NCI-H2196 treated with DMSO at 0.1 percent for 48 hours (cell line): ENCODE measurements around the gene HDAC3.

Experiments used
- DNase-seq: peaks from one replicate; lab custom pipeline; 2025; ENCODE audit not compliant: unreplicated experiment; lab: John Stamatoyannopoulos, UW

The HDAC3 gene

DNA sequence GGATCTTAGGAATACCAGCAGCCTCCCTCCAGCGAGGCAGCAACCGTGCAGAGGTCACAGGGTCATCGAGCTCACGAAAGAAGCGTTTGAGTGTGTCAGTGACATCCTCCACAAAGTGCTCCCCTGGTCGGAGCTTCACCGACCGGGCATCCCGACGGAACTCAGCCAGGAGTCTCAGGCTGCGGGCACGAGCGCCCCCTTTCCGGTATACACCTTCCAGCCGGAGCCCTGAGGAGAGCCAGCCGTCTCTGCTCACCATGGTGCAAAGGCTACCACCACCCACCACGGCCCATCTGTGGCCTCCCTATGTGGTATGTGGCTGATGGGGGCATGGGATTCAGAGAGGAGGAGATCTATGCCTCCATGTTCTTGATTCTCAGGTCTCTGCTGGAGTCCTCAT, 25.4 kb upstream of the HDAC3 start:
- no peak for DNase-seq

DNA sequence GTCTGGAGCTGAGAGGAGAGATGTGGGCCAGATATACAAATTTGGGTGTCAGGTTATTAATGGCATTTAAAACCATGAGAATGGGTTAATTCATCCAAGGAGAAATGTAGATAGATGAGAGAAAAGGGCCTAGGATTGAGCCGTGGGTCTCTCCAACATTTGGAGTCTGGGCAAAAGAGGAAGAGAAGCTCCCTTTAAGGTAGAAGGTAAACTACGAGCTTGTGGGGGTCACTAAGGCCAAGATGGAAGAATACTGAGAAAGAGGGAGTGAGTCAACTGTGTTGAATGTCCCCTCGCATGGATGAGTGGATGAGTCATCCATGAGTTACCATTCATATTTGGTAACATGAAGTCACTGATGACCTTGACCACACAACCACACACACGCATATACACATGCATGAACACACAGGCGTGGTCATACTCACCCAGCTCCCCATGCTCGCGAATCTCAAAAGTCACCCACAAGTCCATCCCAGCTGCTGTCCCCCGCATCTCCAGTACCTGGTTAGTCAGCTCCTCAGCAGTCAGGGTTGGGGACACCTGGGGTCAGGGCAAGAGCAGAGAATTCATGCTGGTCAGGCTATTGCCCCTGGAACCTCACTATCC, 21.4 kb upstream of the HDAC3 start:
- no peak for DNase-seq

DNA sequence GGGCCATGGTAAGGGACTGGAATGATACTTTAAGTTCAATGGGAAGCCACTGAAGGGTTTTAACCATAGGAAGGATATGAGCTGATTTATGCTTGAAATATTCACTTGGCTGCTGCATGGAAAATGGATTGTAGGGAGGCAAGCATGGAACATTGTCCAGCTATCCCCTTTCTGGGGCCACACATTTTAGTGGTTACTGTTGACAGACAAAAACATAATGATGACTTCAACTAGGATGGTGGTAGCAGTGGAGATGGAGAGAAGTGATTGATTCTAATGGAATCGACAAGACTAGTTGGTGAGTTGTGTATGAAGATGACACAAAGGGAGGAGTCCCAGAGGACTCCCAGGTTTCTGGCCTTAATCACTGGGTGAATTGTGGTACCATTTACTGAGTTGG, 20.8 kb upstream of the HDAC3 start:
- DNase-seq = no peak

GRCh38 chr5:141656396-141656795, 19.7 kb upstream of the HDAC3 start:
- no peak for DNase-seq

GRCh38 chr5:141655020-141655419, 18.4 kb upstream of the HDAC3 start:
- no peak for DNase-seq

DNA sequence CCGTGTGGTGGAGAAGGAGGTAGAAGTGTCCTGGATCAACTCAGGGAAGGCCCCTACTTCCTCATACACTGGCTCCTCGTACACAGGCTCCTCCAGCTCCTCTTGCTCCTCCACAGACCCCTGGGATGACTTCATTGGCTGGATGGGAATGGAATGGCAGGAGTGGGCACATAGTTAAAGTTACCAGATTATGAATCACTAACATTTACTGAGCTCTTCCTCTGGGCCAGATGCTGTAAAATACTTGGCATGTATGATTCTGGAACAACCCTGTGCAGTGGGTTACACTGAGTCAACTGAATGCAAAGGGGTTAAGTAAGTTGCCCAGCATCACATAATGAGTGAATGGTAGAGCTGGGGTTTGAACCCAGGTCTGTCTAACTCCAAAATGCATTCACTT, 17.6 kb upstream of the HDAC3 start:
- no peak for DNase-seq

- no peak for DNase-seq
Measured at GRCh38 chr5:141651728-141652105, 15.1 kb upstream of the HDAC3 start.

- DNase-seq = peak; percentile 73
Measured at GRCh38 chr5:141650851-141651727, 14.4 kb upstream of the HDAC3 start, which contains the start of gene FCHSD1. FCHSD1 (minus strand) TSS chr5:141651418; CDS start chr5:141651368, 50 bp downstream.

DNA sequence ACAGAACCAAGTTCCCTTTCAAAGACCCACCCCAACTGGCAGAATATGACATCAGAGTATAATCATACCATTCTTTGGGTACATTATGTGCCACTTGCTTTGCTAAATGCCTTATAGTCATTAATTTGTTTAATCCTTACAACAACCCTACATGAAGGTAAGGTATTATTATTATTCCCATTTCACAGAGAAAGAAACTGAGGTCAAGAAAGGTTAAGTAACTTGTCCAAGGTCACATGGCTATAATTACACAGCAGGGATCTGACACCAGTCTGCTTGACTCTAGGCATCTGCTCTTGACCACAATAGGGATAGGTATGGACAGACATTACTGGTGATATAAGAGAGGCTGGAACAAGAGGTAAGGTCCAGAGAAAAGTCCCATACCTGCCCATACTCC, 13.3 kb upstream of the HDAC3 start:
- no peak for DNase-seq

GRCh38 chr5:141649056-141649688, 12.5 kb upstream of the HDAC3 start:
- DNase-seq = no peak

DNA sequence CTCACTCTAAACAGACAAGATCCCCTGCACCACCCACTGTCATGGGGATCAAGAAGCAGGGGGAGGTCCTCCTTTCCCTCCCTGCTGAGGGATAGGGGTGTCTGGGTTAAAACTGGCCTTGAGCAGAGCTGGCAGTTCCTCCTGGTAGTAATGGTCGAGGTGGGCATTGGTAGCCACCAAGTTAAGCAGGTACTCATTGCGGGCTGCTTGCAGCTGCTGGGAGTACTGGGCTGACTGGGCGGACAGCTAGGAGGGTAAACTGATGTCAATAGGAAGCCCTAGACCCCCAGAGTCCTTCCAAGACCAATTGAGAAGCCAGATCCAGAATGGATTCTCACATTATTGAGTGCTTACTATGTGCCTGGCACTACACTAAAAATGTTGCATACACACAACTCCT, 11.2 kb upstream of the HDAC3 start:
- no peak for DNase-seq

GRCh38 chr5:141647242-141647641, 10.6 kb upstream of the HDAC3 start:
- no peak for DNase-seq

GRCh38 chr5:141646026-141646425, 9.4 kb upstream of the HDAC3 start:
- DNase-seq = no peak

DNA sequence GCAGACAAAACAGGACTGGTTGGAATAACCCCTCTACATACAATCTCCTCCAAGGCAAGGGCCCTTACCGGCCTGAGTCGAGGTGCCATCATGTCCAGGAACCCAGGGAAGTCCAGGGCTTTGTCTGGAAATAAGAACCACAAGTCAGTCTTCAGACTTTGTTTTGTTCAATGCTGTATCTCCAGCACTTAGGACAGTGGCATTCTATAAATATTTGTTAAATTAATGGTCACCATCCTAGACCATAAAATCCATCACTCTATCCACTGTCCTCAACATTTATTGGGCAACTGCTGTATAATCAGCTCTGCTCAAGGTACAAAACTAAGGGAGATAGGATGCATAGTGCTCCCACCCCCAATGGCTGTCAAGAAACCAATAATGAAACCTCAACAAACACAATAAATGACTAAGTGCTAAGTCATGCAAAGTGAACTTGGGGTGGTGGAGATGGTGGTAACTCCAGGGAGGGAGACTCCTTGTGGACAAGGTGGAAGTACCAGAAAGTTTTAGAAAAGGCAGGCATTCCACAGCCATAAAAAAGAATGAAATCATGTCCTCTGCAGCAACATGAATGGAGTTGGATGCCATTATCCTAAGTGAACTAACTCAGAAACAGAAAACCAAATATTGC, 5.1 kb upstream of the HDAC3 start:
- no peak for DNase-seq

DNA sequence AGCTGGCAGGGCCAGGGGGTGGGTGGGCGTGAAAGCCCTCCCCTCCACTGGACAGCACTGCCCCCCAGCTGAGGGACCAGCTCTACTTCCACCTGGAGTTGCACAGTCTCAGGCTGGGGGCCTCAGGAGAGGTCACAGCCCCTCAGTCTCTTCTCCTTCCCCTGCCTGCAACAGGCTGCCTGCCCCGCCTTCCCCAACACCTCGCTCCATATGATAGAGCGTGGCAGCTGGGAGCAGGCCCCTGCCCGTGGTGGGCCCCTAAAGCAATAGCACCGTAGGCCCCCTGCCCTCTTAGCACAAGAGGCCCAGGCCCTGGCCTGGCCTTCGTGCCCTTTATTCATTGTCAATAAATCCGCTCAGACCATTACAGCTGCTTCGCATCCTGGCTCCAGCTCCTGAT, 4.0 kb upstream of the HDAC3 start:
- no peak for DNase-seq

GRCh38 chr5:141640051-141640415, 3.4 kb upstream of the HDAC3 start:
- no peak for DNase-seq

GRCh38 chr5:141639357-141640050, 2.9 kb upstream of the HDAC3 start:
- DNase-seq = no peak

DNA sequence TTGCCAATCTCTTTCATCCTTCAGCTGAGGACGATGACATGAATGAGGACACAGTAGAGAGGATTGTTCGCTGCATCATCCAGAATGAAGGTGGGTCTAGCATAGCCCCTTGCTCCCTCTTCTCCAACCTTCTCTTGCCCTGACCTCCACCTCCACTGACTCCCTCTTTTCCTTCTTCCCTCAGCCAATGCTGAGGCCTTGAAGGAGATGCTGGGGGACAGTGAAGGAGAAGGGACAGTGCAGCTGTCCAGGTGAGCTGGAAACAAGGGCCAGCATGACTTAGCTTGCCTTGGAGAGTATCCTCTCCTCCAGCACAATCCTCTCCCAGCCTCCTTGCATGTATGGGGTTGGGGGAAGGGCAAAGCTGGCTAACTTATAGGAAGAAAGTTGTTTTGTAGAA, 2.1 kb upstream of the HDAC3 start:
- DNase-seq = no peak

GRCh38 chr5:141637767-141638419, 1.2 kb upstream of the HDAC3 start:
- no peak for DNase-seq

DNA sequence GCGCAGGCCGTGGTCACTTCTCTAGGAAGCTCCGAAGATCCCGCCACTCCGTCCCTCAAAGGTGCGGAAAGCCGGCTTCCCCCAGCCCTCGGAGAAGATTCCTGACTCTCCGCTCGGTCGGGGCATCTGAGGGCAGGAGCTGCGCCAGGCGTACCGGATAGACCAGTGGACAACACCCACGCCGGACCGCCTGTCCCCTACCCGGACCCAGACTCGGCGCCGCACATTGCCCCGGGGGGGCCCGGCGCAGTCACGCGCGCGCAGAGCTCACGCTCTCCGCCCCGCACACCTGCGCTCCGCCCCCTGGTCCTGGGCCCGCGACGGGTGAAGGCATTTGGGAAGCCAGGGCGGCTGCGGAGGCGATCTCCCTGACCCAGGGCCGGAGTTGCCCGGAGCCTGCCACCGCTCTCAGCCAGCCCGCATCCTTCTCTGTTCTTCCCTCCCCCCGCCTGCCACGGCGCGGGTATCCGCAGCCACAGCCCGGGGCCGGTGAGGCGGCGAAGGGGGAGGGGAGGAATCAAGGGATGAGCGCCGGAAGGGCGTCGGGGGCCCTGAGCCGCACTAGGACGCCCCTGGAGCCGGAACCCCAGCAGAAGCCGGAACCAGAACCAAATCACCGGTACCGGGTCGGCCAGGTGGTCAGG, 596 bp upstream of the HDAC3 start:
- DNase-seq = no peak
